Panc1 (cell line): ENCODE measurements around the gene ESCO1.

Experiments
- POLR2AphosphoS5 ChIP-seq: IDR thresholded peaks from 2 replicates; pipeline ENCODE4 v1.6.1; 2012; ENCODE audit warnings: mild to moderate bottlenecking, low read depth, low read length, moderate library complexity
- SIN3A ChIP-seq: IDR thresholded peaks from 2 replicates; pipeline ENCODE4 v1.6.1; 2012; ENCODE audit warnings: low read depth, mild to moderate bottlenecking, low read length, moderate library complexity, borderline replicate concordance; ENCODE audit not compliant: insufficient read depth
- TF ChIP-seq, protein P1 (sequence below): fragments of 450-650 bp; IDR thresholded peaks from 2 replicates; pipeline ENCODE4 v1.5.1; 2017; ENCODE audit warnings: mild to moderate bottlenecking
- TF ChIP-seq, protein P2 (sequence below), 2 experiments: IDR thresholded peaks; 2 replicates each; pipeline ENCODE4 v1.6.1; 2011 to 2012; ENCODE audit warnings: low read depth in 2 of 2, control low read depth in 1 of 2, low read length in 1 of 2, mild to moderate bottlenecking in 1 of 2, moderate library complexity in 1 of 2; ENCODE audit not compliant: insufficient read depth in 1 of 2

DNA sequence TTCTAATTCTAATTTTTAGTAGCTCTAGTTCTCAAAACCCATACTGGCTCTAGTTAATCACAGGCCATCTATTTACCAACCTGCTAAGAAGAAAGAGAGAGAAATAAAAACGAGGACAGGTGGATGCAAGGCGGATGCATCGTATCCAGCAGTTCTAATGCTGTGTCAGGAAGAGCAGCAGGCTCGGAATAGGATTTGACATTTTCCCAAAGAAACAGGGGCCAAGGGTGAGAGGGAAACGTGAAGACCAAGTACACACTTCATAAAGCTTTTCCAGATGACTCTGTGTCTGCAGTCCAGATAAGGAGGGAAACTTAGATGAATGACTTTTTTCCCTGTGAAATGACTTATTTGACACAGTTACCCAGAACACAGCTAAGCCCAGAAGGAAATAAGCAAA, 117.5 kb downstream of the ESCO1 start:
- TF ChIP-seq, protein P1, sequence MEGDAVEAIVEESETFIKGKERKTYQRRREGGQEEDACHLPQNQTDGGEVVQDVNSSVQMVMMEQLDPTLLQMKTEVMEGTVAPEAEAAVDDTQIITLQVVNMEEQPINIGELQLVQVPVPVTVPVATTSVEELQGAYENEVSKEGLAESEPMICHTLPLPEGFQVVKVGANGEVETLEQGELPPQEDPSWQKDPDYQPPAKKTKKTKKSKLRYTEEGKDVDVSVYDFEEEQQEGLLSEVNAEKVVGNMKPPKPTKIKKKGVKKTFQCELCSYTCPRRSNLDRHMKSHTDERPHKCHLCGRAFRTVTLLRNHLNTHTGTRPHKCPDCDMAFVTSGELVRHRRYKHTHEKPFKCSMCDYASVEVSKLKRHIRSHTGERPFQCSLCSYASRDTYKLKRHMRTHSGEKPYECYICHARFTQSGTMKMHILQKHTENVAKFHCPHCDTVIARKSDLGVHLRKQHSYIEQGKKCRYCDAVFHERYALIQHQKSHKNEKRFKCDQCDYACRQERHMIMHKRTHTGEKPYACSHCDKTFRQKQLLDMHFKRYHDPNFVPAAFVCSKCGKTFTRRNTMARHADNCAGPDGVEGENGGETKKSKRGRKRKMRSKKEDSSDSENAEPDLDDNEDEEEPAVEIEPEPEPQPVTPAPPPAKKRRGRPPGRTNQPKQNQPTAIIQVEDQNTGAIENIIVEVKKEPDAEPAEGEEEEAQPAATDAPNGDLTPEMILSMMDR, result no peak
- TF ChIP-seq, protein P2, sequence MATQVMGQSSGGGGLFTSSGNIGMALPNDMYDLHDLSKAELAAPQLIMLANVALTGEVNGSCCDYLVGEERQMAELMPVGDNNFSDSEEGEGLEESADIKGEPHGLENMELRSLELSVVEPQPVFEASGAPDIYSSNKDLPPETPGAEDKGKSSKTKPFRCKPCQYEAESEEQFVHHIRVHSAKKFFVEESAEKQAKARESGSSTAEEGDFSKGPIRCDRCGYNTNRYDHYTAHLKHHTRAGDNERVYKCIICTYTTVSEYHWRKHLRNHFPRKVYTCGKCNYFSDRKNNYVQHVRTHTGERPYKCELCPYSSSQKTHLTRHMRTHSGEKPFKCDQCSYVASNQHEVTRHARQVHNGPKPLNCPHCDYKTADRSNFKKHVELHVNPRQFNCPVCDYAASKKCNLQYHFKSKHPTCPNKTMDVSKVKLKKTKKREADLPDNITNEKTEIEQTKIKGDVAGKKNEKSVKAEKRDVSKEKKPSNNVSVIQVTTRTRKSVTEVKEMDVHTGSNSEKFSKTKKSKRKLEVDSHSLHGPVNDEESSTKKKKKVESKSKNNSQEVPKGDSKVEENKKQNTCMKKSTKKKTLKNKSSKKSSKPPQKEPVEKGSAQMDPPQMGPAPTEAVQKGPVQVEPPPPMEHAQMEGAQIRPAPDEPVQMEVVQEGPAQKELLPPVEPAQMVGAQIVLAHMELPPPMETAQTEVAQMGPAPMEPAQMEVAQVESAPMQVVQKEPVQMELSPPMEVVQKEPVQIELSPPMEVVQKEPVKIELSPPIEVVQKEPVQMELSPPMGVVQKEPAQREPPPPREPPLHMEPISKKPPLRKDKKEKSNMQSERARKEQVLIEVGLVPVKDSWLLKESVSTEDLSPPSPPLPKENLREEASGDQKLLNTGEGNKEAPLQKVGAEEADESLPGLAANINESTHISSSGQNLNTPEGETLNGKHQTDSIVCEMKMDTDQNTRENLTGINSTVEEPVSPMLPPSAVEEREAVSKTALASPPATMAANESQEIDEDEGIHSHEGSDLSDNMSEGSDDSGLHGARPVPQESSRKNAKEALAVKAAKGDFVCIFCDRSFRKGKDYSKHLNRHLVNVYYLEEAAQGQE (IDR thresholded peaks at IDR 0.05; ENCODE audit: insufficient read depth in 1 of 2, low read depth in 2 of 2, low read length in 1 of 2), result no peak
- TF ChIP-seq POLR2AphosphoS5, result no peak
- no peak for TF ChIP-seq SIN3A
